Endothelial cell of umbilical vein (primary cell): ENCODE measurements around the gene STRA6.

ENCODE experiments used
- EZH2 ChIP-seq: IDR thresholded peaks from 2 replicates; pipeline ENCODE4 v1.6.1; 2012; ENCODE audit warnings: borderline replicate concordance, low read depth, mild to moderate bottlenecking, moderate library complexity, low read length, inconsistent platforms; ENCODE audit not compliant: severe bottlenecking
- MYC ChIP-seq: IDR thresholded peaks from one replicate; pipeline ENCODE4 v1.6.1; 2011; ENCODE audit warnings: mild to moderate bottlenecking, low read depth, low read length
- POLR2A ChIP-seq: IDR thresholded peaks from 2 replicates; pipeline ENCODE4 v1.6.1; 2012; ENCODE audit warnings: low read depth, mild to moderate bottlenecking, control low read depth, low read length
- POLR2AphosphoS5 ChIP-seq: IDR thresholded peaks from 2 replicates; pipeline ENCODE4 v1.6.1; 2012; ENCODE audit warnings: low read depth, mild to moderate bottlenecking, control low read depth, low read length, moderate library complexity; ENCODE audit not compliant: insufficient read depth
- TF ChIP-seq, protein P1 (sequence below), 2 donors: IDR thresholded peaks; 1 replicate in 1 of 2; 2 replicates in 1 of 2; pipeline ENCODE4 v1.5.1; 2011; ENCODE audit warnings: low read length in 2 of 2, mild to moderate bottlenecking in 2 of 2, moderate library complexity in 2 of 2, control low read depth in 1 of 2, inconsistent platforms in 1 of 2, low read depth in 1 of 2; ENCODE audit not compliant: insufficient read depth in 1 of 2; ENCODE audit errors: extremely low read depth in 1 of 2

DNA sequence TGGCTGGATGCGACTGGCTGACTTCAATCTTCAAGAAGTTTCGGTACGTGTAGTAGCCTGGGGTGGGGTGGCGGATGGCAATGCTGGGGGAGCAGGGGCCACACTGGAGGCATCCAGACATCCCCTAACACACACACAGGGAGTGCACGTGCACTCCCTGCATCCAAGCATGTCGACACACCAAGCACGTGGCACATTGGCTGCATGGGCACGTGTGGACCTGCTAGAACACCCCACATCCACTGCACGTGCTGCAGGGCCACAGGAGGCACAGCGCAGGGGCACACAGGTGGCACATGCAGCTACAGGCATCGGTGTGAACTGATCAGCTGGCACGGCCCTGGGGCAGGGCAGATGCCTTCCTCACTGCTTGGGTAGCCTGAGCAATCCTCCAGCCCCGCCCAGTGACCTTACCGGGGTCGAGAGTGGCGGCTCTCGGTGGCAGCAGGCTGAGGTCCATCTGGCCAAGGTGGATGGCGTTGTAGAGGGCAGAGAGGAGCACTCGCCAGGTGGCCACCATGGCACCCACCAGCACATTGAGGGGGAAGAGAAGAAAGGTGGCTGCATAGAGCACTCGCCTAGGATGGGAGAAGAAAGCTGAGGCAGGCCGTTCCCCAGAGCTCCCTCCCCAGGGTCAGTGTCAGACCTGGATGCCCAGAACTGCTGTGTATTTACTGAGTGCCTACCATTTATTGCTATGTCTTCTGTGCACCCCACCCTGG lies 21.5 kb downstream of the STRA6 start:
- no peak for TF ChIP-seq POLR2A
- TF ChIP-seq, protein P1, sequence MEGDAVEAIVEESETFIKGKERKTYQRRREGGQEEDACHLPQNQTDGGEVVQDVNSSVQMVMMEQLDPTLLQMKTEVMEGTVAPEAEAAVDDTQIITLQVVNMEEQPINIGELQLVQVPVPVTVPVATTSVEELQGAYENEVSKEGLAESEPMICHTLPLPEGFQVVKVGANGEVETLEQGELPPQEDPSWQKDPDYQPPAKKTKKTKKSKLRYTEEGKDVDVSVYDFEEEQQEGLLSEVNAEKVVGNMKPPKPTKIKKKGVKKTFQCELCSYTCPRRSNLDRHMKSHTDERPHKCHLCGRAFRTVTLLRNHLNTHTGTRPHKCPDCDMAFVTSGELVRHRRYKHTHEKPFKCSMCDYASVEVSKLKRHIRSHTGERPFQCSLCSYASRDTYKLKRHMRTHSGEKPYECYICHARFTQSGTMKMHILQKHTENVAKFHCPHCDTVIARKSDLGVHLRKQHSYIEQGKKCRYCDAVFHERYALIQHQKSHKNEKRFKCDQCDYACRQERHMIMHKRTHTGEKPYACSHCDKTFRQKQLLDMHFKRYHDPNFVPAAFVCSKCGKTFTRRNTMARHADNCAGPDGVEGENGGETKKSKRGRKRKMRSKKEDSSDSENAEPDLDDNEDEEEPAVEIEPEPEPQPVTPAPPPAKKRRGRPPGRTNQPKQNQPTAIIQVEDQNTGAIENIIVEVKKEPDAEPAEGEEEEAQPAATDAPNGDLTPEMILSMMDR (IDR thresholded peaks at IDR 0.05; ENCODE audit: extremely low read depth in 1 of 2, insufficient read depth in 1 of 2, low read depth in 1 of 2, low read length in 2 of 2) = no peak
- no peak for TF ChIP-seq POLR2AphosphoS5
- TF ChIP-seq MYC = no peak
- TF ChIP-seq EZH2 = no peak
